ENCODE data around the gene REXO1. TPM values are rescaled to one million over a fixed set of nuclear protein-coding genes. Genes with fewer than 3 reads are reported as not detected.
"Not testable (repeated sequence)": the region's sequence is repeated elsewhere in the genome, so short reads cannot be mapped to it uniquely, and the experiment has no call there.

The REXO1 gene
- total RNA-seq, 1 donor from 2014 or later, result 2.4 TPM

DNA sequence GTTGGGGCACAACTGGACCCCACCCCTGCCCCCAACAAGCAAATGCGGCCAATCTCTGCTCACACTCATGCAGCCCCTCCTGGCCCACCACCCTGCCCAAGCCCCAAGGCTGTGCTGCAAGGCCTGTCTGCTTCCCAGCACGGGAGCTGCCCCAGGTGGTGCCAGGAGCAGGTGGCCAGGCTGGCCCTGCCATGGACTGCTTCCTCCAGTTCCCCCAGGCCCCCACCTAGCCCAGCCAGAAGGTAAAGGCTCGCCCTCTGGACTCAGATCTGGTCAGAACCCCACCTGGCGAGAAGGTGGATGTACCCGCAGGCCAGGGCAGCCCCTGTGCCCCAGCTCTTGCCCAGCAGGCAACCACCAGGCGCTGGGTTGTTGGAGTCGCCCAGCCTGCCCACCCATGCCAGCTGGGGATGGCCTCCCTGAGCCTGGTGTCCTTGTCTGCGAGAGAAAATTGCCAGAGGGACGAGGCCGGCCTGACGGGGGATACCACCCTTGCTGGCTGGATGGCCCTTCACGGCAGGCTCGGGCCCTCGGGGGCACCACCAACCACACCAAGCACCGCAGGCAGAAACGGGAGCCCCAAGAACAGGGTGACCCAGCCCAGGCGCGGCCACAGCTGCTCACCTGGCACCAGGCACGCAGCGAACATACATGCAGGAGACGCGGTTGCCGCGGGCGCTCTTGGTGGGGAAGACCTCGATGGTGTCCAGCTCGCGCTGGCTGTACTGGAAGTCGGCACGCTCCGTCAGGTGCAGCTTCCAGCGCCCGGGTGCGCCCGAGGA, 32.5 kb upstream of the REXO1 start:
- FAIRE-seq (no peak), DNase-seq (ENCODE audit: low read depth) (no peak)
- Histone ChIP-seq H3K36me3 (ENCODE audit: control insufficient read depth, insufficient read depth, low read length) (peaks cover 9% of the 10 kb centered on the region), H3K4me3 (ENCODE audit: low read depth, low read length) (no peak overlapping the region), H3K27me3 (ENCODE audit: control insufficient read depth, insufficient read depth, low read length) (no peaks in the 10 kb centered on the region)
- TF ChIP-seq, protein P1, sequence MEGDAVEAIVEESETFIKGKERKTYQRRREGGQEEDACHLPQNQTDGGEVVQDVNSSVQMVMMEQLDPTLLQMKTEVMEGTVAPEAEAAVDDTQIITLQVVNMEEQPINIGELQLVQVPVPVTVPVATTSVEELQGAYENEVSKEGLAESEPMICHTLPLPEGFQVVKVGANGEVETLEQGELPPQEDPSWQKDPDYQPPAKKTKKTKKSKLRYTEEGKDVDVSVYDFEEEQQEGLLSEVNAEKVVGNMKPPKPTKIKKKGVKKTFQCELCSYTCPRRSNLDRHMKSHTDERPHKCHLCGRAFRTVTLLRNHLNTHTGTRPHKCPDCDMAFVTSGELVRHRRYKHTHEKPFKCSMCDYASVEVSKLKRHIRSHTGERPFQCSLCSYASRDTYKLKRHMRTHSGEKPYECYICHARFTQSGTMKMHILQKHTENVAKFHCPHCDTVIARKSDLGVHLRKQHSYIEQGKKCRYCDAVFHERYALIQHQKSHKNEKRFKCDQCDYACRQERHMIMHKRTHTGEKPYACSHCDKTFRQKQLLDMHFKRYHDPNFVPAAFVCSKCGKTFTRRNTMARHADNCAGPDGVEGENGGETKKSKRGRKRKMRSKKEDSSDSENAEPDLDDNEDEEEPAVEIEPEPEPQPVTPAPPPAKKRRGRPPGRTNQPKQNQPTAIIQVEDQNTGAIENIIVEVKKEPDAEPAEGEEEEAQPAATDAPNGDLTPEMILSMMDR (IDR thresholded peaks at IDR 0.05; ENCODE audit: insufficient read depth, low read length, severe bottlenecking), result no peak

DNA sequence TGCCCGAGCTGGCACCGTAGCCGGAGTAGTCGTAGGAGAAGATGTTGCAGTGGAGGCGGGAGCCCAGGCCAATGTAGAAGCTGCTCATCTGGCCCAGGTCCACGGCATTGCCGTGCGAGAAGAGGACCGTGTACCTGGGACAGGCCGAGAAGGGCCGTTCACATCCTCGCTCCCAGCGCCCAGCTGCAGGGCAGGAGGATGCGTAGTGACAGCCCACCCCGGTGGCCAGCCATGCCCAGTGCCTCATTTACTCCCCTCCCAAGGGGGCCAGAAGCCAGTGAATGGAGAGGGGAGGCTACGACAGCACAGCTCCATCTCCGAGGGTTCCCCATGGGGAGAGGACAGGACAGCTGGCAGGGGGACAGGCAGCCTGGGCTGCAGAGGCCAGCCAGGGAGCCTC, 31.7 kb upstream of the REXO1 start:
- not testable (repeated sequence) for FAIRE-seq; H3K4me3 ChIP-seq (ENCODE audit: low read depth, low read length); H3K27me3 ChIP-seq (ENCODE audit: control insufficient read depth, insufficient read depth, low read length); DNase-seq (ENCODE audit: low read depth); H3K36me3 ChIP-seq (ENCODE audit: control insufficient read depth, insufficient read depth, low read length)

GRCh38 chr19:1878583-1878982, 30.3 kb upstream of the REXO1 start:
- H3K36me3 ChIP-seq (ENCODE audit: control insufficient read depth, insufficient read depth, low read length); FAIRE-seq; DNase-seq (ENCODE audit: low read depth); H3K4me3 ChIP-seq (ENCODE audit: low read depth, low read length); H3K27me3 ChIP-seq (ENCODE audit: control insufficient read depth, insufficient read depth, low read length): not testable (repeated sequence)

- H3K4me3 ChIP-seq (ENCODE audit: low read depth, low read length); FAIRE-seq; H3K27me3 ChIP-seq (ENCODE audit: control insufficient read depth, insufficient read depth, low read length); H3K36me3 ChIP-seq (ENCODE audit: control insufficient read depth, insufficient read depth, low read length); DNase-seq (ENCODE audit: low read depth): not testable (repeated sequence)
These were observed 29.0 kb upstream of the REXO1 start for GRCh38 chr19:1877280-1877660.

GRCh38 chr19:1876496-1877279, 28.4 kb upstream of the REXO1 start:
- FAIRE-seq; DNase-seq (ENCODE audit: low read depth): not testable (repeated sequence)

GRCh38 chr19:1875646-1876495, 27.6 kb upstream of the REXO1 start:
- TF ChIP-seq, protein P1 (IDR thresholded peaks at IDR 0.05; ENCODE audit: insufficient read depth, low read length, severe bottlenecking), result no peak
- H3K27me3 ChIP-seq (ENCODE audit: control insufficient read depth, insufficient read depth, low read length), result no peaks in the 10 kb centered on the region
- FAIRE-seq, result no peak

More at GRCh38 chr19:1876496-1877279, 28.4 kb upstream of the REXO1 start:
- not testable (repeated sequence) for H3K27me3 ChIP-seq (ENCODE audit: control insufficient read depth, insufficient read depth, low read length); H3K36me3 ChIP-seq (ENCODE audit: control insufficient read depth, insufficient read depth, low read length)
- peak overlapping the region; percentile 83 for H3K4me3 ChIP-seq (ENCODE audit: low read depth, low read length)

DNA sequence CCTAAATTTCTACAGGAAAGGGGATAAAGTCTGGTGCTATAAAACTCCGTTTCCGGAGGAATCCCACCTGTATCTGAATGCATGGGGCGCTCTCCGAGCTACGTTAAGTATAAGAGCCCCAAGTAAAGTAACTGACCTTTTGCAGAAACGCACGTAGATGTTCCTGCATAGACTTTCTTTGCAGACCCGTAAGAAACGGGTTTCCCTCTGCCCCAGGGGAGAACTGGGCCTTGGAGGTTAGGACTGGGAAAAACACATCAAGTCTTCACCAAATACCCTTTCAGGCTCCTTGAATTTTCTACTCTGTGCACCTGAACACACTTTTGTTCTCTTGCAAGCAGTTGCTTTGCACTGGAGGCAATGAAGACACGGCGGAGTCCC, 27.0 kb upstream of the REXO1 start:
- H3K27me3 ChIP-seq (ENCODE audit: control insufficient read depth, insufficient read depth, low read length); DNase-seq (ENCODE audit: low read depth); H3K36me3 ChIP-seq (ENCODE audit: control insufficient read depth, insufficient read depth, low read length): not testable (repeated sequence)
- peak; percentile 58 for FAIRE-seq
- H3K4me3 ChIP-seq (ENCODE audit: low read depth, low read length), result peak overlapping the region; percentile 83

More at GRCh38 chr19:1875646-1876495, 27.6 kb upstream of the REXO1 start:
- DNase-seq (ENCODE audit: low read depth), result peak; percentile 67
- Histone ChIP-seq H3K4me3 (ENCODE audit: low read depth, low read length) (peak overlapping the region; percentile 83), H3K36me3 (ENCODE audit: control insufficient read depth, insufficient read depth, low read length) (peaks cover 6% of the 10 kb centered on the region)

Measured in bronchial epithelial cell (primary cell).